Placental epithelial cell (primary cell): ENCODE results near the gene NCR1. TPM values are rescaled to one million over a fixed set of nuclear protein-coding genes. Genes with fewer than 3 reads are reported as not detected.
A peak's percentile ranks its signal among the peaks of the same experiment; 100 is the strongest.

Source experiments
- small RNA-seq: library from RNA; depleted of rRNA; stranded (forward); fragments of <200 nt; gene quantifications from one replicate; pipeline ENCODE3, GENCODE V24; 2012
- total RNA-seq: library from RNA; depleted of rRNA; stranded (reverse); fragments of >200 nt; gene quantifications from 2 replicates; pipeline ENCODE4 v1.2.3, GENCODE V29; 2012

Gene NCR1, protein sequence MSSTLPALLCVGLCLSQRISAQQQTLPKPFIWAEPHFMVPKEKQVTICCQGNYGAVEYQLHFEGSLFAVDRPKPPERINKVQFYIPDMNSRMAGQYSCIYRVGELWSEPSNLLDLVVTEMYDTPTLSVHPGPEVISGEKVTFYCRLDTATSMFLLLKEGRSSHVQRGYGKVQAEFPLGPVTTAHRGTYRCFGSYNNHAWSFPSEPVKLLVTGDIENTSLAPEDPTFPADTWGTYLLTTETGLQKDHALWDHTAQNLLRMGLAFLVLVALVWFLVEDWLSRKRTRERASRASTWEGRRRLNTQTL
- not detected in 2 replicates for total RNA-seq

GRCh38 chr19:54905803-54906511 is at the start of gene NCR1:
Gene NCR1 (plus strand): TSS chr19:54906148. CDS start chr19:54906188, 40 bp downstream.

GRCh38 chr19:54873990-54874389 is 32.0 kb upstream of the NCR1 start, which contains the start of gene FCAR:
Gene FCAR (plus strand): TSS chr19:54874235. CDS start chr19:54874290, 55 bp downstream.

DNA sequence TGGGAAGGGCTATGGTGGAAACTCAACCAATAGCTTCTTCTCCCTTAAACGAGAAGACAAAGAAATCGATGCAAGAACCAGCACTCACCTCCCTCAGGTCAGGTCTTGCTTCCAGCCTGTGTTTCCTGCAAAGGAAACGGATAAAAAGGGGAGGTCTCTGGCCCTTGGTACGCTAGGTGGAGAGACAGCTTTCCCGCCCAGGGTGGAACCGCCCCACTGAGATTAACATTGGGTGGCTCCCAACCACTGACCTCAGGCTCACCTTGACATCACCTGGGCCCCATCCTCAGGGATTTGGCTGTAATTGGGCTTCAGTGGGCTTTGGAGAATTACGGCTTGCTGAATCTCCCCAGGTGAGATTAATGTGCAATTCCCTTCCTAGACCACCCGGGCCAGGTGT is 41.4 kb downstream of the NCR1 start, which contains the start of gene NLRP7:
NLRP7 (minus strand) TSS at position 150 of the 400 bp plus-strand sequence.

Small RNA genes lying within 50 kb of the gene (small RNA-seq; reads per million reads assigned to genes)
- gene AC011476.8, result not detected
- gene RNU6-222P, result 0.52 reads per million, percentile 29 among the genes with 10 or more reads in this experiment

Other genes starting within 250 kb of the NCR1 start
- gene LILRB4, start 243.2 kb upstream of the NCR1 start, total RNA-seq, result not detected in 2 replicates
- gene KIR3DL3, start 181.7 kb upstream of the NCR1 start, total RNA-seq, result not detected in 2 replicates
- not detected in 2 replicates for gene KIR2DL3, start 167.6 kb upstream of the NCR1 start, total RNA-seq
- not detected in 2 replicates for gene KIR2DL1, start 136.4 kb upstream of the NCR1 start, total RNA-seq
- gene KIR2DL4, start 102.5 kb upstream of the NCR1 start, total RNA-seq, result not detected in 2 replicates
- gene KIR3DL1, start 89.7 kb upstream of the NCR1 start, total RNA-seq, result not detected in 2 replicates
- not detected in 2 replicates for gene KIR2DS4, start 73.5 kb upstream of the NCR1 start, total RNA-seq
- gene KIR3DL2, start 55.7 kb upstream of the NCR1 start, total RNA-seq, result under 0.01 TPM in 1 of 2 replicates, not detected in the other
- not detected in 2 replicates for gene FCAR, start 31.9 kb upstream of the NCR1 start, total RNA-seq
- gene NLRP7, start 41.4 kb downstream of the NCR1 start, total RNA-seq, result 0.33 TPM in 1 of 2 replicates, not detected in the other
- 21.2 and 23.0 TPM in 2 replicates for gene NLRP2, start 60.2 kb downstream of the NCR1 start, total RNA-seq
- 0.39 and 1.8 TPM in 2 replicates for gene GP6, start 132.1 kb downstream of the NCR1 start, total RNA-seq
- 23.2 and 55.0 TPM in 2 replicates for gene RDH13, start 157.0 kb downstream of the NCR1 start, total RNA-seq
- gene EPS8L1, start 169.7 kb downstream of the NCR1 start, total RNA-seq, result 45.9 and 64.6 TPM in 2 replicates
- gene PPP1R12C, start 211.5 kb downstream of the NCR1 start, total RNA-seq, result 53.4 and 55.2 TPM in 2 replicates
- gene TNNT1, start 243.1 kb downstream of the NCR1 start, total RNA-seq, result 28.4 and 80.9 TPM in 2 replicates